IPS-18a (cell line): ENCODE measurements around the gene HIBCH.
A peak's percentile ranks its signal among the peaks of the same experiment; 100 is the strongest.
"Not testable (repeated sequence)": the region's sequence is repeated elsewhere in the genome, so short reads cannot be mapped to it uniquely, and the experiment has no call there.

Source experiments
- H3K27ac ChIP-seq: one replicate; pipeline ENCODE4 v1.5.1; 2013; ENCODE audit warnings: low read length
- H3K27me3 ChIP-seq: one replicate; pipeline ENCODE4 v1.6.1; 2013; ENCODE audit warnings: mild to moderate bottlenecking, low read length; ENCODE audit not compliant: control insufficient read depth, insufficient read depth
- H3K36me3 ChIP-seq: one replicate; pipeline ENCODE4 v1.6.1; 2013; ENCODE audit warnings: low read depth, low read length; ENCODE audit not compliant: control insufficient read depth
- H3K4me1 ChIP-seq: one replicate; pipeline ENCODE4 v1.6.1; 2013; ENCODE audit warnings: low read depth, low read length; ENCODE audit not compliant: control insufficient read depth
- H3K4me3 ChIP-seq: one replicate; pipeline ENCODE4 v1.5.1; 2013; ENCODE audit warnings: low read length
- H3K9ac ChIP-seq: one replicate; pipeline ENCODE4 v1.6.1; 2013; ENCODE audit warnings: mild to moderate bottlenecking, low read length, moderate library complexity
- H3K9me3 ChIP-seq: one replicate; pipeline ENCODE4 v1.6.1; 2013; ENCODE audit warnings: low read depth, low read length; ENCODE audit not compliant: control insufficient read depth

The HIBCH gene

GRCh38 chr2:190319555-190320498, at the start of gene HIBCH:
Gene HIBCH, minus strand, starts transcription at chr2:190319826. Its CDS starts 76 bp downstream, at chr2:190319750.
- Histone ChIP-seq H3K36me3 (no peaks in the 10 kb centered on the region), H3K4me1 (peaks cover 8% of the 10 kb centered on the region), H3K27ac (no peak within 1 kb of the TSS), H3K4me3 (peak within 1 kb of the TSS; percentile 83), H3K27me3 (no peaks in the 10 kb centered on the region), H3K9ac (peak within 1 kb of the TSS; percentile 51), H3K9me3 (no peaks in the 10 kb centered on the region)

- Histone ChIP-seq H3K4me3 (no peak overlapping the region), H3K4me1 (no peaks in the 10 kb centered on the region), H3K36me3 (no peaks in the 10 kb centered on the region), H3K9ac (no peak overlapping the region), H3K9me3 (no peaks in the 10 kb centered on the region), H3K27ac (no peak overlapping the region), H3K27me3 (no peaks in the 10 kb centered on the region)
These were observed 47.5 kb upstream of the HIBCH start for GRCh38 chr2:190367091-190367490.

GRCh38 chr2:190366248-190366753, 46.7 kb upstream of the HIBCH start:
- Histone ChIP-seq H3K4me3 (no peak overlapping the region), H3K36me3 (no peaks in the 10 kb centered on the region)

GRCh38 chr2:190365499-190366204, 46.0 kb upstream of the HIBCH start:
- no peak overlapping the region for H3K9ac ChIP-seq
- H3K9me3 ChIP-seq, result no peaks in the 10 kb centered on the region
- H3K4me3 ChIP-seq, result no peak overlapping the region
- H3K36me3 ChIP-seq, result no peaks in the 10 kb centered on the region
- no peaks in the 10 kb centered on the region for H3K4me1 ChIP-seq
- H3K27ac ChIP-seq, result no peak overlapping the region
- H3K27me3 ChIP-seq, result no peaks in the 10 kb centered on the region

More at GRCh38 chr2:190366248-190366753, 46.7 kb upstream of the HIBCH start:
- H3K9me3 ChIP-seq, result no peaks in the 10 kb centered on the region
- no peak overlapping the region for H3K9ac ChIP-seq
- no peaks in the 10 kb centered on the region for H3K27me3 ChIP-seq
- no peaks in the 10 kb centered on the region for H3K4me1 ChIP-seq
- H3K27ac ChIP-seq, result no peak overlapping the region

GRCh38 chr2:190362894-190363293, 43.3 kb upstream of the HIBCH start:
- H3K27ac ChIP-seq, result no peak overlapping the region
- no peak overlapping the region for H3K9ac ChIP-seq
- H3K36me3 ChIP-seq, result no peaks in the 10 kb centered on the region
- H3K4me1 ChIP-seq, result peaks cover 5% of the 10 kb centered on the region
- H3K4me3 ChIP-seq, result no peak overlapping the region
- H3K9me3 ChIP-seq, result no peaks in the 10 kb centered on the region
- no peaks in the 10 kb centered on the region for H3K27me3 ChIP-seq

GRCh38 chr2:190361572-190361971, 41.9 kb upstream of the HIBCH start:
- Histone ChIP-seq H3K9me3 (no peaks in the 10 kb centered on the region), H3K36me3 (no peaks in the 10 kb centered on the region), H3K27ac (no peak overlapping the region), H3K27me3 (no peaks in the 10 kb centered on the region), H3K4me3 (no peak overlapping the region), H3K9ac (no peak overlapping the region), H3K4me1 (peaks cover 5% of the 10 kb centered on the region)

- no peaks in the 10 kb centered on the region for H3K9me3 ChIP-seq
- no peaks in the 10 kb centered on the region for H3K36me3 ChIP-seq
- H3K4me3 ChIP-seq, result no peak overlapping the region
- H3K9ac ChIP-seq, result no peak overlapping the region
- no peaks in the 10 kb centered on the region for H3K27me3 ChIP-seq
- H3K4me1 ChIP-seq, result peaks cover 5% of the 10 kb centered on the region
- no peak overlapping the region for H3K27ac ChIP-seq
These were observed 41.3 kb upstream of the HIBCH start for GRCh38 chr2:190360965-190361364.

- Histone ChIP-seq H3K36me3 (no peaks in the 10 kb centered on the region), H3K4me3 (no peak overlapping the region), H3K4me1 (peaks cover 5% of the 10 kb centered on the region), H3K9ac (no peak overlapping the region), H3K27me3 (no peaks in the 10 kb centered on the region), H3K27ac (no peak overlapping the region), H3K9me3 (no peaks in the 10 kb centered on the region)
These were observed 40.9 kb upstream of the HIBCH start for GRCh38 chr2:190360561-190360960.

- not testable (repeated sequence) for H3K4me1 ChIP-seq, H3K9me3 ChIP-seq, H3K27me3 ChIP-seq, H3K36me3 ChIP-seq, H3K4me3 ChIP-seq, H3K27ac ChIP-seq, H3K9ac ChIP-seq
These were observed 39.2 kb upstream of the HIBCH start for GRCh38 chr2:190358655-190359448.

GRCh38 chr2:190357600-190357999, 38.0 kb upstream of the HIBCH start:
- Histone ChIP-seq H3K36me3 (no peaks in the 10 kb centered on the region), H3K27me3 (no peaks in the 10 kb centered on the region), H3K27ac (no peak overlapping the region), H3K9me3 (no peaks in the 10 kb centered on the region), H3K4me1 (peaks cover 5% of the 10 kb centered on the region), H3K4me3 (no peak overlapping the region), H3K9ac (no peak overlapping the region)
